Mucosa of stomach (tissue), 1 donor: Measurements from ENCODE around the gene C20orf202.

ENCODE experiments used
- H3K27me3 ChIP-seq: one replicate; pipeline ENCODE4 v1.7.0; 2013; ENCODE audit warnings: mild to moderate bottlenecking, low read length; ENCODE audit not compliant: control insufficient read depth, insufficient read depth
- H3K36me3 ChIP-seq: one replicate; pipeline ENCODE4 v1.7.0; 2013; ENCODE audit warnings: low read length; ENCODE audit not compliant: control insufficient read depth, insufficient read depth
- H3K4me1 ChIP-seq: one replicate; pipeline ENCODE4 v1.7.0; 2013; ENCODE audit warnings: mild to moderate bottlenecking, low read length; ENCODE audit not compliant: control insufficient read depth, insufficient read depth
- H3K4me3 ChIP-seq: one replicate; pipeline ENCODE4 v1.7.0; 2013; ENCODE audit warnings: low read length
- H3K9ac ChIP-seq: one replicate; pipeline ENCODE4 v1.7.0; 2013; ENCODE audit warnings: mild to moderate bottlenecking, low read length, moderate library complexity
- H3K9me3 ChIP-seq: one replicate; pipeline ENCODE4 v1.7.0; 2013; ENCODE audit warnings: mild to moderate bottlenecking, low read length, moderate library complexity; ENCODE audit not compliant: control insufficient read depth
- donor health status: Pancreatic carcinoma.

Gene C20orf202

DNA sequence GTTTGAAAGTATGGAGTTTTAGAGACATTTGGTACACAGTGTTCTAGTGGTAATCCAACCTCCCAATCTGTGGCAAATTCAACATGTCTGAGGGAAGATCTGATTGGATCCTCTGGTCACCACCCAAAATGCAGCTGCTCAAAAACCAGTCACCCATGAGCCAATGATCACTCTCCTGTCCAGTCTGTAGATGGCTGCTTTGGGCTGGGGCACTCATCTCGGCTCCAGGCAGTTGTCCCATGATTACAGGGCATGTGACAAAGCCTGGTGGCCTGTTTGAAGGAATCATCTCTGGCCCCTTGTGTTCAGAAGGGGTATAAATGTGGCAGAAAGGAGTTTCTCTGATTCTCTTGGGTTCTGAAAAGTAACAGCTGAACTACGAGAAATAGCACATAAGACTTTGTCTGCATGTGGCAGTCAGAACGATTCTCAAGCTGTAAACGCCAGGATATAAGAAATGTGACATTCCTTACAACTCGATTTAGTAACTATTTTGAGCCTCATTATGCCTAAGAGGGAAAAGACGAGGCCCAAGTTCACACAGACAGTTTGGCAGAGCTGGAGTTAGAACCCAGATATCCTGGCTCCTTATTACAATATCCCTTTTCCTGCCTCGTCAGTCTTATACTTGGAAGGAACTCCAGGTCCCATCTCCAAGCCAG lies 3.9 kb upstream of the C20orf202 start:
- H3K9ac ChIP-seq: no peak overlapping the region
- H3K4me1 ChIP-seq: peaks cover 14% of the 10 kb centered on the region
- H3K27me3 ChIP-seq: no peaks in the 10 kb centered on the region
- no peaks in the 10 kb centered on the region for H3K9me3 ChIP-seq
- no peak overlapping the region for H3K4me3 ChIP-seq
- H3K36me3 ChIP-seq: no peaks in the 10 kb centered on the region

DNA sequence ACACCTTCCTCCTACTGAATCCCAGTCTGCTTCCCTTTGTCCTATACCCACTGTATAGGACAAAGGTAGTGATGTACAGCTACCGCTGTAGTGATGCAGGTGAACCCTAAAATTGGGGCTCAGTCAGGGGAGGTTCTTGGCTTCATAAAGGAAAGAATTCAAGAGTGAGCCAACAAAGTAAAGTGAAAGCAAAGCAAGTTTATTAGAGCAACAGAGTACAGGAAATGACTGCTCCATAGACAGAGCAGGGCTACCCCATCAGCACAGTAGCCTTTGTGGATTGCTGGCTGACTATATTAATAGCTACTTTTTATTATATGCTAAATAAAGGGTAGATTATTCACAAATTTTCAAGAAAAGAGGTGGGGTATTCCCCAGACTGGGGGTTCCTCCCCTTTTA lies 3.3 kb upstream of the C20orf202 start:
- no peaks in the 10 kb centered on the region for H3K9me3 ChIP-seq

DNA sequence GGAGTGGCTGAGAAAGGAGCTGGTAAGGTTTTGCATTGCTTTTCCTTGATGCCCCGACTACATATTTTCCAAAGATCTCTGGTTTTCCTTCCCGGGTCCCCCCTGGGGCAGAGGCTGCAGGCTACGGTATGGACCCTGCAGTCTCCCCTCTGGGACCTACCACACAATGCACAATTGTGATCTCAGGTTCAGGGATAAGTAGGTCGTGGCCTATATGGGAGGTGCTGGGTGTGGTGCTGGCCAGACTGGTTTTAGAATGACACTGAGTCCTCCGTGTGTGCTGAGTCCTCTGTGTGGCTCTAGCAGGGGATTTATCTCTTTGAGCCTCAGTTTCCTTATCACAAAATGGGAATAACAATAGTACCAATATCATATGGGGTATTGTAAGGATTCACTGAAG lies 376 bp downstream of the C20orf202 start:
- Histone ChIP-seq H3K27me3 (no peaks in the 10 kb centered on the region), H3K4me1 (peaks cover 14% of the 10 kb centered on the region), H3K9ac (no peak overlapping the region), H3K36me3 (no peaks in the 10 kb centered on the region), H3K4me3 (no peak overlapping the region), H3K9me3 (no peaks in the 10 kb centered on the region)

More for the DNA sequence above, 3.3 kb upstream of the C20orf202 start:
- Histone ChIP-seq H3K36me3 (no peaks in the 10 kb centered on the region), H3K4me1 (peaks cover 14% of the 10 kb centered on the region), H3K9ac (no peak overlapping the region), H3K27me3 (no peaks in the 10 kb centered on the region), H3K4me3 (no peak overlapping the region)

DNA sequence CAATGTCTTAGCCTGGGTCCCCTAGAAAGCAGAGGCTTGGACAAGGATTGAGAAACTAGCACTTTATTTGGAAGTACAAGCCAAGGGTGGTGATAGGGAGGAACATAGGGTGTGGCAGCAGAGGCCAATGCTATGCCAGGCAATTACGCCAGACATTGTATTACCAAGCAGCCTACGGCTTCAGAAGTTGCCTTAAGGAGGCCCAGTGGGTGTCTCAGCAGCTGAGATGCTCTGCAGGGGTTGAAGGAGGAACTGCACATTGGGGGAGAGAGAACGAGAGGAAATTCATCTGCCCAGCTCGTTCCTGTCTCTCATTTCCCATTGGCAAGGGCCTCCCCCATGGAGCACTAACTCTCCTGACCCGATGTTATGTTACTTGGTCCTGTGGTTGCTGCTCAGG lies 859 bp downstream of the C20orf202 start:
- no peaks in the 10 kb centered on the region for H3K9me3 ChIP-seq
- H3K36me3 ChIP-seq: no peaks in the 10 kb centered on the region
- no peak overlapping the region for H3K4me3 ChIP-seq
- H3K4me1 ChIP-seq: peaks cover 14% of the 10 kb centered on the region
- H3K9ac ChIP-seq: no peak overlapping the region
- no peaks in the 10 kb centered on the region for H3K27me3 ChIP-seq

DNA sequence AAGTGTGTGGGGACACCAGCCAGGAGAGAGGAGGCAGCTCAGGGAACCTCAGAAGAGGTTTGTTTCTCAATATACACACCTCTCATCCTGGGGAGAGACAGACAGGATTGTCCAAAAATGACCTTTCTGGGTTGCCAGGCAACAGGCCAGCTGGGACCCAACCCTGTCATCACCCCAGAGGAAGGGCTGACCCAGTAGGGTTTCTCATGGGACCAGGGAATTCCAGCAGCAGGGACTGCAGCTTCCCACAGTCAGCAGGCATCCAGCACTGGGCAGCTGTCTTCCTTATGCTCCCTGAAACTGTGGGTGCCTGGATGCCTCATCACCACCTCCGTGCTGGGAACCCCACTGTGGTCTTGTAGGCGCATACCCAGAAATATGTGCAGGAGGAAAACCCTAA lies 1.3 kb downstream of the C20orf202 start:
- H3K4me3 ChIP-seq: no peak overlapping the region
- H3K36me3 ChIP-seq: no peaks in the 10 kb centered on the region
- no peaks in the 10 kb centered on the region for H3K27me3 ChIP-seq
- H3K4me1 ChIP-seq: peaks cover 14% of the 10 kb centered on the region
- H3K9me3 ChIP-seq: no peaks in the 10 kb centered on the region
- H3K9ac ChIP-seq: no peak overlapping the region

DNA sequence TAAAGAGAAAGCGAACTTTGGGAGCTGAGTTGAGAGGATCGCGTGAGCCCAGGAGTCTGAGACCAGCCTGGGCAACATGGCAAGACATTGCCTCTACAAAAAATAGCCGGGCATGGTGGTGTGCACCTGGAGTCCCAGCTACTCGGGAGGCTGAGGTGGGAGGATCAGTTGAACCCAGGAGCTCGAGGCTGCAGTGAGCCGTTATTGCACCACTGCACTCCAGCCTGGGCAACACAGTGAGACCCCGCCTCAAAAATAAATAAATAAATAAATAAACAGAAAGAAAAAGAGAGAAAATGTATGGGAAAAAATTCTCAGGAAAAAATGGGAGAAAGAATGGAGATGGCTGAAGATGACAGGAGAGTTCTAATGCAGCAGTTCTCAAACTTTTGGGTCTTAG lies 2.5 kb downstream of the C20orf202 start:
- Histone ChIP-seq H3K36me3 (no peaks in the 10 kb centered on the region), H3K9me3 (no peaks in the 10 kb centered on the region), H3K4me1 (peaks cover 14% of the 10 kb centered on the region), H3K4me3 (no peak overlapping the region), H3K27me3 (no peaks in the 10 kb centered on the region), H3K9ac (no peak overlapping the region)

DNA sequence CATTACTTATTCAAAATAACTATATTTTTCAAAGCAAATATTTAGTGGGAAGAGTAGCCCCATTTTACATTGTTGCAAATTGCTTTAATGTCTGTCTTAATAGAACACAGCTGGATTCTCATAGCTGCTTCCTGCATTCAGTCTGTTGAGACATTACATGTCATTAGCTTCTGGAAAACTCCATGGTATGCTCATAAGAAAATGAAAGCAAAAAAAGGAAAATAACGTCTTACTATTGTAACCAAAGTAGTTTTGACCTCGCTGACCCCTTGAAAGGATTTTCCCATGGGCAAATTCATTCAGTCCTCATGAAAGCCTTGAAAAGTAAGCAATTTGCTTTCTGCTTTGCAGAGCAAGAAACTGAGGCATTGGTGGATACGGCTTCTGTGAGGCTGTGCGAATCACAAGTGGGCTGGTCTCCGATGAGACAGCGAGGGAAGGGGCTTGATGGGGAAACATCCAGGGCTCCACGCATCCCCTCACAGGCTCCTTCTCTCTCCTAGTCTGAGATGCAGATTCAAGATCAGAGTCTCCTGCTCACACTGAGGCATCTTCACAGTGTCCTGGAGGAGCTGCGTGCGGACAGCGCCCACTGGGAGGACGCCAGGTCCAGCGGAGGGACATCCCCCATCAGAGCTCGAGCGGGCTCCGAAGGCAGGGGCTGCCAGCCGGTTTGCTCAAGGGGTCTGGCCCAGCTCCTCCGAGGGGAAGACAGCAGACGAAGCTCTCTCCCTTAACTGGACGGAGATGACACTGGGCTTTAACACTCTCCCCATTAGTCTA lies 3.3 kb downstream of the C20orf202 start:
- Histone ChIP-seq H3K36me3 (no peaks in the 10 kb centered on the region), H3K4me3 (no peak overlapping the region), H3K9me3 (no peaks in the 10 kb centered on the region), H3K9ac (no peak overlapping the region), H3K27me3 (no peaks in the 10 kb centered on the region), H3K4me1 (peaks cover 14% of the 10 kb centered on the region)

DNA sequence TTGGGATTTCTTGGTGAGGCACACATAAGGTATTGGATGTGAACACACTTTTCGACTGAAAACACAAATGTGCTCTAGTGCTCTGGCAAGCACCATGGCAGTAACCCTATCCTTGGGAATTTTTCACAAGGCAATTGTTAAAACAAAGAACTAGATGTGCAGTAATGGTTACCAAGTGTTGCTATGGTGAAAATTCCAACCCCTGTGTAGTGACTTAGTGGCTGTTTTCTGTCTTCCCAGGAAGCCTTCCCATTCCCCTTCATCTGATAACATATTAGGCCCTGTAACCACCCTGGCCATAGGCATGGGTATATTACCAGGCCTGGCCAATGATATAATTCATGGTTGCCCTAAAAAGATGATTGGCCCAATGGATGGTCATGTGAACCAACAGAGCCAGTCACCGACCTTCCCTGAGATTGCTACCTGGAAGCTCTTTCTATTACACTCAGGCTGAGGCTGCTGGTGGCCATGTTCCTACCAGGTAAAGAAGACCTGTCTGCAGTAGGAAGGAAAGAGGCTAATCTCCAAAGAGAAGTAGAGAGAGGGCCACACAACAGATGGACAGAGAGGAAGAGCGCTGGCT lies 4.1 kb downstream of the C20orf202 start:
- no peaks in the 10 kb centered on the region for H3K36me3 ChIP-seq
- H3K27me3 ChIP-seq: no peaks in the 10 kb centered on the region
- H3K9ac ChIP-seq: no peak overlapping the region
- H3K4me1 ChIP-seq: peaks cover 14% of the 10 kb centered on the region
- H3K4me3 ChIP-seq: no peak overlapping the region
- H3K9me3 ChIP-seq: no peaks in the 10 kb centered on the region

DNA sequence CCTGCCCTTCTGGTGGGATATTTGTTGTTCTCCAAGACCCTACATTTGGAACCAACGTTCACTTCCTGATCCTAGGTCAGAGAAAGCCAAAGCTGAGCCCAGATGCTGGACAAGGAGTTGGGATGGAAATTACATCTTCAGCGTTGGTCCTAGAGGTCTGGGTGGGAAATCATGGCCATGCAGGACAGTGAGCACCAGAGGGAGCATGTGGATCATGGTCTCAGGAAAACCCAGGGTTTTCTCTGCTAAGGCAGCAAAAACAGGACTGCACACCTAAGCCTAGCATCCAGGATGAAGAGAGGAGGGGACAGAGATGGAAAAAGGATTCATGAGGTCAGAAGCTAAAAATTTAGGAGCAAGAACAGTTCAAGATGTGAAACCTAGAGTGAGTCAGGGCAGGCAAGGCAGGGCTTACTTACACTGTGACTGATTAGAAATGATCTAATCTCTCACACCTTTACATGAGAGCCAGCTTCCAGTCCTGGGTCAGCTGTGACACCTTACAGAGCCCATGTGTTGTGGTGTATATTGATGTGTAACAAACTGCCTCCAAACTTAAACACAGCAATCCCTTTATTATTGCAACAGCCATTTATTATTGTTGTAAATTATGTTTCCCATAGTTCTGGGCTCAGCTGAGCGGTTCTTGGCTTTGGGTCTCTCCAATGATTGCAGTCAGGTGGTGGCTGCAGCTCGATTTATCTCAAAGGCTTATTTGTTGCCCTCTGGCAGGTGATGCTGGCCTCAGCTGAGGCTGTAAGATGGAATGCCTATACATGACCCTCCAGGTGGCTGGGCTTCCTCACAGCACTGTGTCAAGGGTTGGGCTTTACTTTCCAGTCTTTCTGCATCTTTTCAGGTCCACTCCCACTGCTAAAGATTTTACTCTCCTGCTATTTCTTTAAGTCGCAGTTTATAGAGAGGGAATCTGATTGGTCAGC lies 6.5 kb downstream of the C20orf202 start:
- no peak overlapping the region for H3K4me3 ChIP-seq
- no peaks in the 10 kb centered on the region for H3K4me1 ChIP-seq
- no peaks in the 10 kb centered on the region for H3K36me3 ChIP-seq
- no peaks in the 10 kb centered on the region for H3K27me3 ChIP-seq
- H3K9ac ChIP-seq: no peak overlapping the region
- H3K9me3 ChIP-seq: no peaks in the 10 kb centered on the region

DNA sequence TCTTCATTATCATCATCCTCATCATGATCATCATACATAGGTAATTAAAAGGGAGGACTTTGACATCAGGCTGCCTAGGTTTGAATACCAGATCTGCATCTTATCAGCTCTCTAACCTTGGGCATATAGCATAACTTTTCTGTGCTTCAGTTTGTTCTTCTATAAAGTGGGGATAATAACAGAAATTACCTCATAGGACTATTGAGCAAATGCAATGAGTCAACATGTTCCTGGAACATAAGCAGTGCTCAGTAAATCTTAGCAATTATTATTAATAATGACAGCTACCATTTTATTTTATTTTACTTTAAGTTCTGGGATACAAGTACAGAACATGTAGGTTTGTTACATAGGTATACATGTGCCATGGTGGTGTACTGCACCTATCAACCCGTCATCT lies 7.2 kb downstream of the C20orf202 start:
- no peak overlapping the region for H3K9ac ChIP-seq
- no peaks in the 10 kb centered on the region for H3K36me3 ChIP-seq
- no peaks in the 10 kb centered on the region for H3K9me3 ChIP-seq
- H3K4me1 ChIP-seq: no peaks in the 10 kb centered on the region
- H3K27me3 ChIP-seq: no peaks in the 10 kb centered on the region
- no peak overlapping the region for H3K4me3 ChIP-seq

DNA sequence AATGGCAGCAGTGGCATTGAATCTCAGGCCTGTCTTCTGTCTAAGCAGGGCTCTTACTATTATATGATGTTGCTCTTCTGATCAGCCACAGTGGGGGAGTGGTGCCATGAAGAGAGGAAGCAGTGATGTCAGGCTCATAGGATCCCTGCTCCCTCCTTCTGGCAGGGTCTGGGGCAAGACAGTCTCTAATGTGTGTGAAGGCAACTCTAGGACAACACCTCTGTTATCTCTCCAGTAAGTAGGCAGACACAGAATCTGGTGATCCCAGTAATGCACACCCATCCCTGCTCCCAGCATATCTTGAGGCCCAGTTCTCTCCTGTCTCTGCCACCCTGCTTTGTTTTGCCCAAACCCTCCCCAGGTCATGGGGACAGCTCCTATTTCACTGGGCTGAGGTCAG lies 8.8 kb downstream of the C20orf202 start:
- H3K4me1 ChIP-seq: no peaks in the 10 kb centered on the region
- no peaks in the 10 kb centered on the region for H3K27me3 ChIP-seq

More for the DNA sequence above, 8.8 kb downstream of the C20orf202 start:
- H3K9me3 ChIP-seq: no peaks in the 10 kb centered on the region
- H3K4me3 ChIP-seq: no peak overlapping the region
- no peak overlapping the region for H3K9ac ChIP-seq
- H3K36me3 ChIP-seq: no peaks in the 10 kb centered on the region
